NCI-H2227 (cell line): Measurements from ENCODE around the gene TMTC3.

Experiments used
- DNase-seq: peaks from one replicate; lab custom pipeline; 2025; ENCODE audit not compliant: unreplicated experiment; lab: John Stamatoyannopoulos, UW

TMTC3 gene

DNA sequence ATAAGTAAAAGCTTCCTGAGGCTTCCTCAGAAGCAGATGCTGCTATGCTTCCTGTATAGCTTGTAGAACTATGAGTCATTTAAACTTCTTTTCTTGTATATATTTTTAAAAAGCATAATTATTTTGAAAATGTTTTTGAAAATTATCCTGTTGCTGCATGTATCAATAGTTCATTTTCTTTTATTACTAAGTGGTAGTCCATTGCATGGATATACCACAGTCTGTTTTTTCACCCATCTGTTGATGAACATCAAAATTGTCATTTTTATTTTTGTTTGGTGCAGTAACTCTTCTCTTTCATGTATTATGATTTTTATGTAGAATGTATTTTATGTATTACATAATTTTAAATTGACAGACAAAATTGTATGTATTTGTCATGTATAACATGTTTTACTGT, 81.4 kb downstream of the TMTC3 start:
- no peak for DNase-seq

DNA sequence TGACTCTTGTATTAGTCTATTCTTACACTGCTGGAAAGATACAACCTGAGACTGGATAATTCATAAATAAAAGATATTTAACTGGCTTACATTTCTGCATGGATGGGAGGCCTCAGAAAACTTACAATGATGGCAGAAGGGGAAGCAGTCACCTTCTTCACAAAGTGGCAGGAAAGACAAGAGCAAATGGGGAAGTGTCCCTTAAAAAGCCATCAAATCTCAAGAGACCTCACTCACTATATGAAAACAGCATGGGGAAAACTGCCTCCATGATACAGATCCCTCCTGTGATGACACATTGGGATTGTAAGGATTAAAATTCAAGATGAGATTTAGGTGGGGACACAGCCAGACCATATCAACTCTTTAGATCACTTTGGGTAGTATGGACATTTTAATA, 83.7 kb downstream of the TMTC3 start:
- DNase-seq = no peak

DNA sequence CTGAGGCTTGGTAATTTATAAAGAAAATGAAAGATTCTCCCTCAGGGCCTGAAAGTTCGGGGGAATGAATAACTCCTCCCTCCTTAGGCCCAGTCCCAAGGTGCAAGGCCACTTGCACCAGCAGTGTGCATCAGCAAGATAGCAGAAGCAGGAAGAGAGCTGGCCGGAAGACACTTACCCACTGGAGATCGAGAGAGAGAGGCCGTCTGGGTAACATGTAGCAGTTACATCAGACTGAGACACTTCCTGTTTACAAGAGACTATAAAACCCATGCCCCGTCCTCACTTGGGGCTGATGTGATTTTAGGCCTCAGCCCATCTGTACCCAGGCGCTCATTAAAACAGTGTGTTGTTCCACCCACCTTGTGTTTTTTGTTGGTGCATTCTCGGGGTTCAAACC, 85.2 kb downstream of the TMTC3 start:
- no peak for DNase-seq

DNA sequence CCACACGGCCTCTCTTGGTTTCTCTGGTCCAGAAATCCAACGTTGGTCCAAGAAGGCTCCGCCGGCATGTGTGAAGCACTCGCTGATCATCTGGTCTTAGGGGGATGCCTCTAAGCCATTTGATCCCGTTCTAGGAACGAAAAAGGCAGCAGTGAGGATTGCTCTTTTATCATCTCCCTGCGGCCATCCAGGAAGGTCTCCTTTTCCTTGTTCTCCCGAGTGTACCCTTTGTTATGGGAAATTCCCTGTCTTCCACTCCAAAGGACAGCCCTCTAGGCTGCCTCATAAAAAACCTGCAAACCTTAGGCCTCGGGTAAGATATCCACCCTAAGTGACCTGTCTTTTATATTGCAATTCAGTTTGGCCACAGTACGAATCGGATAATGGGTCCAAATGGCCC, 85.8 kb downstream of the TMTC3 start:
- no peak for DNase-seq

DNA sequence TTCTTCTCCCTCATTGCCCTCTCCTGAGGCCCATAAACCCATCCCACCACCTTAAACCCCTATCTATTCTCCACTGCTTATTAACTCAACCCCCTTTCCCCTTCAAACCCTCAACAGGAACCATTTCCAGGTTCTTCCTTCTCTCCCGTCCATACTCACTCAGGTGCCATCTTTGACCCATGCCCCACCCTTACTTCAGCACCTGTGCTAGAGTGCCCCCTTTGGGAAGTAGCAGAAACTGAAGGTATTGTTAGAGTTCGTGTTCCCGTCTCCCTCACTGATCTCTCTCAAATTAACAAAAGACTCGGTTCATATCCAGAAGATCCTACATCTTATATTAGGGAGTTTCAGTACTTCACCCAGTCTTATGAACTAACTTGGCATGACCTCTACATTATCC, 86.6 kb downstream of the TMTC3 start:
- no peak for DNase-seq

DNA sequence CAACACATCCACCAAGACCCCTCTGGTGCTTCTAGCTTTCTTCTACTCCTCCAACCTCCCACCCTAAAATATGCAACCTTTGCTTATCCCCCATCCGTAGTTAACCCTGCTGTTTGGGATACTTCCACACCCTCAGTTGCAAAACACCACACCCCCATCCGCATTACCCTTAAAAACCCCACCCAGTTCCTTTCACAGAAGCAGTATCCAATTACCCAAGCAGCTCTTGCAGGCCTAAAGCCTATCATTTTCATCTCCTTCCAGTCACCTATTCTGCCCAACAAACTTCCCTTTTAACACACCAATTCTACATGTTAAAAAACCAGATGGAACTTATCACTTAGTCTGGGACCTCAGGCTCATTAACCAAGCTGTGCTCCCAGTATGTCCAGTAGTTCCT, 88.2 kb downstream of the TMTC3 start:
- DNase-seq = no peak

DNA sequence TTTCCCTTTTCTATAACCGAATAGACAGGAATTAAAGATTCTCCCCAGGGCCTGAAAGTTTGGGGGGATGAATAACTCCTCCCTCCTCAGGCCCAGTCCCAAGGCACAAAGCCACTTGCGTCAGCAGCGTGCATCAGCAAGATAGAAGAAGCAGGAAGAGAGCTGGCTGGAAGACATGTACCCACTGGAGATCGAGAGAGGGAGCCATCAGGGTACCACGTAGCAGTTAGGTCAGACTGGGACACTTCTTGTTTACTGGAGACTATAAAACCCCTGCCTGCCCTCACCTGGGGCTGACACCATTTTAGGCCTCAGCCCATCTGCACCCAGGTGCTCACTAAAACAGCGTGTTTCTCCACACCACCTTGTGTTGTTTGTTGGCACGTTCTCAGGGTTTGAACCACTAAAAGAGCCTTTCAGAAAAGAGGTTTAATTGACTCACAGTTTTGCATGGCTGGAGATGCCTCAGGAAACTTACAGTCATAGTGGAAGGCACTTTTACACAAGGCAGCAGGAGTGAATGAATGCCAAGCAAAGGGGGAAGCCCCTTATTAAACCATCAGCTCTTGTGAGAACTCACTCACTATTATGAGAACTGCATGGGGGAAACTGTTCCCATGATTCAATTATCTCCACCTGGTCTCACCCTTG, 93.2 kb downstream of the TMTC3 start:
- no peak for DNase-seq

DNA sequence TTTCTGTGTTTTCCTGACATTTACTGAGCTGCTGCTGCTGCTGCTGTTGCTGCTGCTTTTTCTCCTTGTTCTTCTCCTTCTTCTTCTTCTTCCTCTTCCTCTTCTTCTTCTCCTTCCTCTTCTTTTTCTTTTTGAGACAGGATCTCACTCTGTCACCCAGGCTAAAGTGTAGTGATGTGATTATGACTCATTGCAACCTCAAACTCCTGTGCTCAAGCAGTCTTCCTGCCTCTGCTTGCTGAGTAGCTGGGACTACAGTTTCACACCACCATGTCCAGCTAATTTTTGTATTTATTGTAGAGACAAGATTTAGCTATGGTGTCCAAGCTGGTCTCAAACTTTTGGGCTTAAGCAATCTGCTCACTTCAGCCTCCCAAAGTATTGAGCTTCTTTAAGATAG, 95.8 kb downstream of the TMTC3 start:
- no peak for DNase-seq

DNA sequence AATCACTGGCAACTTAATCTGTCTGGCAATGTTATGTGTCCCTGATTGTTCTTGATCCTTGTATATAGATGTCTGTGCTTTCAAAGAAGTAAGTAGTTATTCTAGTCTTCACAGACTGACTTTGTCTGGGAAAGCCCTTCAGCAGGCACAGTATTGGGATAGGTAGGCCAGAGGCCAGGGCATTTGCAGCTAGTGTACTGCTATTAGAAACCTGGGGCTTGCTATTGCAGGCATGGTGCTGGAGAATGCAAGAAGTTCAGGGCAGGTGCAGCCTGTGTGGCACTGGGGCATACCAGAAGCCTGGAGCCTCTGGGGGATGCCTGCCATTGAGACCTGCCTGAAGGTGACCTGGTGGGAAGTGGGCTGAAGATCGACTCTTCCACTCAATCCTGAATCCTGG, 96.3 kb downstream of the TMTC3 start:
- DNase-seq = no peak

DNA sequence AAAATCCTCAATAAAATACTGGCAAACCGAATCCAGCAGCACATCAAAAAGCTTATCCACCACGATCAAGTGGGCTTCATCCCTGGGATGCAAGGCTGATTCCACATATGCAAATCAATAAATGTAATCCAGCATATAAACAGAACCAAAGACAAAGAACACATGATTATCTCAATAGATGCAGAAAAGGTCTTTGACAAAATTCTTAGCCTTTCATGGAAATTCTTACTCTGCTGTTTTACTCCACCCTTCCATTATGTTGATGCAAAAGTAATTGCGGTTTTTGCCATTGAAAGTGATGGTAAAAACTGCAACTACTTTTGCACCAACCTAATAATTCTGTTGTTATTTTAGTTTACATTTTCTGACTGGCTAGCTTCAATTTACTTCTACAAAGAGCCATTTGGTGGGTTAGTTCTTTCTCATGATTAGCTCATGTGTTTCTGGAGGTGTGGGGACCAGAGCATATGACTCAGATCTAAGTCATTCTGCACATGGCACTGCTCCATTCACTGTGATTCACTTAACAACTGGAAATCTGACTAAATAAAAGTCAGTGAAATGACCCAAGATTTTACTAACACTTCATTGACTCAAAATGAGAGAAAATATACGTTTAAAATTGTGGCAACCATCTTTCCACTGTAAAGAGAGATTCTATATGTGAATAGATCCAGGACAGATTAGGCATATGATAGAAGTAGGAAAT, 99.9 kb downstream of the TMTC3 start:
- DNase-seq = no peak

DNA sequence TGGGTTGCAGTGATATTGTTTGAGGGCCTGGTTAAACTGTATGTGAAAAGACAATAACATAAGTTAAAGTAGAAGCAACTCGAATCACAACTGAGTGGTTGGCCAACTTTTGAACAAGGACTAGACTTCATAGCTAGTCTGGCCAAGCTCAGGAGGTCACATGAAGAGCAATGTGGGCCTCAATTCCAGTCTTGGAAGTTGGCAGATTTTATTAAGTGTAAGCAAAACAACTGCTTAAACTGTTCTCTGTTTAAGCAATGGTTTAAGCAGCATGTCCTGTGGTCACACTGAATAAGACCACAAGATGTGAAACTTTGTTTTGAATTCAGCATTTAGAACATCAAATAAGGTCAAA, 100.4 kb downstream of the TMTC3 start:
- no peak for DNase-seq

DNA sequence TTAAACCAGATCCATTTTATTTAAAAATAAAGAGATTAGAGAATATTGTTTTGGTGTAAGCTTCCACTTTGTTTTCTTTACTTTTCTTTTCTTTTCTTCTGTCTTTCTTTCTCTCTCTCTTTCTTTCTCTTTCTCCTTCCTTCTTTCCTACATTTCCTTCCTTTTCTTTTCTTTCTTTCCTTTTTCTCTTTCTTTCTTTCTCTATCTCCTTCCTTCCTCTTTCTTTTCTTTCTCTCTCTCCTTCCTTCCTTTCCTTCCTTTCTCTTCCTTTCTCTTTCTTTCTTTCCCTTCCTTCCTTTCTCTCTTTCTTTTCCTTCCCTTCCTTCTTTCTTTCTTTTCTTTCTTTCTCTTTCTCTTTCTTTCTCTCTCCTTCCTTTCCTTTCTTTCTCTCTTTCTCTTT, 100.8 kb downstream of the TMTC3 start:
- no peak for DNase-seq

DNA sequence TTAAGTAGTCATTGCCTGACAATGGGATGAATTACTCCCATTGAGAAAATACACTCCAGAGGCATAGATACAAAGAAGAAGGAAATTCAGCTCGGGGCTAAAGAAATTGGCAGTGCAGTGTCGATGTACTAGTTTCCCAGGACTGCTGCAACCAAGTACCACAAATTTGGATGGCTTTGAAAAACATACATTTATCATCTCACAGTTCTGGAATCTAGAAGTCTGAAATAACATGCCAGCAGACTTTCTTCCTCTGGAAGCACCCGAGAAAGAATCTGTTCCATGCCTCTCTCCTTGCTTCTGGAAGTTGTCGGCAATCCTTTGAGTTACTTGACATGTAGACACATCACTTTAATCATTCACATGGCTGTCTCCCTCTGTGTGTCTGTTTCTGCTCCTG, 101.9 kb downstream of the TMTC3 start:
- no peak for DNase-seq

DNA sequence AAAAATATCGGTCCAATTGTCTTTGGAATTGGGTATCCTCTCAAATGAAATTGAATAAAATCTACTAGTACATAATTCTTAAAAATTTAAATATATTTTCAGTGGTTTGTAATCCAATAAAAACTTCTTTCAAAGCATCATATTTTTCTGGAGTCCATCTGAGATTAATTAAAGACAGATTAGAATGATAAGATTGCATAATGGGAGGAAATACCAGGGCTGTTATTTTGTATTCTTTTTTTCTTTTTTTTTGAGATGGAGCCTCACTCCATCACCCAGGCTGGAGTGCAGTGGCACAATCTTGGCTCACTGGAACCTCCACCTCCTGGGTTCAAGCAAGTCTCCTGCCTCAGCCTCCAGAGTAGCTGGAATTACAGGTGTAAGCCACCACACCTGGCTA, 103.8 kb downstream of the TMTC3 start:
- no peak for DNase-seq

DNA sequence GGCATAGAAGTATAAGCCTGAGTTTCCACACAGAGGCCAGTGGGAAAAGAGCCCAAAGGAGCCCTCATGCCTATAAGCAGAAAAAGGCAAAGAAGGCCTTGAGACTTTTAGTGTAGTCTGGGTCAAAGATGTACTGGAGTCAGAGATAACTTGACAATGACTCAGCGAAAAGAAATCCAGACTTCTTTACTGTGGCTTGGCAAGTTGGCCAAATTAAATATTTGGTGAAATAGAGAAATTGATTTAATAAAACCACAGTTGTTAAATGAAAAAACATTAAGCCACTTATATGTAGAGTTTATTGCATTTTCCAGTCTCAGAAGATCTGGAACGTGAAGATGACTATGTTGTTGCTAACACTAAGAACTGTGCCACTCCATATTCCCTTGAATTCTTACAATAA, 105.1 kb downstream of the TMTC3 start:
- DNase-seq = no peak

DNA sequence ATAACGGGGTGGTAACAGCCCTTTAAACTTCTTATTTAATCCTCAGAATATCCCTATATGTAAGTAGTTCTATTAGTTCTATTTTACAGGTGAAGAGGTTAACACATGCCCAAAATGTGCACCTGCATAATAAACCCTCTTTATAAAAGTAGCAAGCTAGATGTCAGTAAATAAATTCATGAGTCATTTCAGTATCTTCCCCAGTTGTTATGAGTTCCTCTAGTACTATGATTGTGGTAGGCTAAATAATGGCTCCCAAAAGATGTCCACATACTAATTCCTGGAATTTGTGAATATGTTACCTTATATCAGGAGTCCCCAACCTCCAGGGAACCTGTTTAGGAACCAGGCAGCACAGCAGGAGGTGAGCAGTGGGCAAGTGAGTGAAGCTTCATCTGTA, 106.5 kb downstream of the TMTC3 start:
- no peak for DNase-seq
